SK-N-SH (cell line): ENCODE measurements around the gene FYB1. TPM values are rescaled to one million over a fixed set of nuclear protein-coding genes. Genes with fewer than 3 reads are reported as not detected.

ENCODE experiments used
- CTCF ChIA-PET: fragments of 300-600, 350-600 bp; formaldehyde crosslinking; extraction: SDS; loops from one replicate; lab custom pipeline; 2021; lab: Yijun Ruan, JAX
- POLR2A ChIA-PET: fragments of 350-600 bp; sonication (Branson Sonifier 250); formaldehyde crosslinking; extraction: SDS; loops from one replicate; lab custom pipeline; 2020; ENCODE audit warnings: antibody characterized with exemption, inconsistent platforms; lab: Yijun Ruan, JAX
- DNase-seq: peaks from one replicate; pipeline ENCODE4 v3.0.0; 2012
- H2AFZ ChIP-seq: fragments of 200-600 bp; sonication (generic); 2 replicates; pipeline ENCODE4 v1.8.1; 2016; ENCODE audit warnings: antibody characterized with exemption, mild to moderate bottlenecking, low read depth
- H3F3A ChIP-seq: fragments of 200-600 bp; sonication (generic); replicated peaks from 2 replicates; pipeline ENCODE3; 2016; ENCODE audit warnings: antibody characterized with exemption, mild to moderate bottlenecking; ENCODE audit not compliant: insufficient read depth
- H3K27ac ChIP-seq, 2 experiments: fragments of 200-500 bp in 1 of 2; fragments of 200-600 bp in 1 of 2; sonication (Bioruptor generic) in 1 of 2; sonication (generic), shearing (Covaris generic) in 1 of 2; 2 replicates each; pipeline versions ENCODE4 v1.5.1 to v1.6.1; 2014 to 2016; ENCODE audit warnings: low read depth in 2 of 2, inconsistent platforms in 1 of 2, low read length in 1 of 2, mild to moderate bottlenecking in 1 of 2, mixed read lengths in 1 of 2
- H3K27me3 ChIP-seq: fragments of 200-600 bp; sonication (generic), shearing (Covaris generic); 2 replicates; pipeline ENCODE4 v1.6.1; 2016; ENCODE audit warnings: mixed run types; ENCODE audit not compliant: insufficient read depth
- H3K36me3 ChIP-seq, 2 experiments: fragments of 200-500 bp in 1 of 2; fragments of 200-600 bp in 1 of 2; sonication (Bioruptor generic) in 1 of 2; sonication (generic) in 1 of 2; replicated peaks in 1 of 2; 2 replicates each; pipeline versions ENCODE3 to v1.5.1; 2014 to 2016; ENCODE audit warnings: low read length in 1 of 2, mild to moderate bottlenecking in 1 of 2; ENCODE audit not compliant: insufficient read depth in 2 of 2, control insufficient read depth in 1 of 2
- H3K4me1 ChIP-seq, 2 experiments: fragments of 200-500 bp in 1 of 2; fragments of 200-600 bp in 1 of 2; sonication (Bioruptor generic) in 1 of 2; sonication (generic), shearing (Covaris generic) in 1 of 2; 2 replicates each; pipeline versions ENCODE4 v1.5.1 to v1.6.1; 2014 to 2016; ENCODE audit warnings: low read depth in 1 of 2, low read length in 1 of 2, mixed run types in 1 of 2; ENCODE audit not compliant: insufficient read depth in 2 of 2, control insufficient read depth in 1 of 2
- H3K4me2 ChIP-seq: fragments of 200-600 bp; sonication (generic), shearing (Covaris generic); 2 replicates; pipeline ENCODE4 v1.6.1; 2017; ENCODE audit warnings: mixed run types
- H3K4me3 ChIP-seq, 2 experiments: fragments of 200-500 bp in 1 of 2; fragments of 200-600 bp in 1 of 2; sonication (Bioruptor generic) in 1 of 2; sonication (generic), shearing (Covaris generic) in 1 of 2; 2 replicates each; pipeline versions ENCODE4 v1.5.1 to v1.8.1; 2014 to 2016; ENCODE audit warnings: low read depth in 2 of 2, inconsistent platforms in 1 of 2, low read length in 1 of 2, mild to moderate bottlenecking in 1 of 2, mixed read lengths in 1 of 2, moderate library complexity in 1 of 2
- H3K79me2 ChIP-seq: fragments of 200-600 bp; sonication (generic); 2 replicates; pipeline ENCODE4 v1.8.1; 2017; ENCODE audit warnings: mild to moderate bottlenecking; ENCODE audit not compliant: insufficient read depth
- H3K9ac ChIP-seq: fragments of 200-600 bp; sonication (generic); 2 replicates; pipeline ENCODE4 v1.6.1; 2017; ENCODE audit warnings: mixed run types
- H3K9me2 ChIP-seq: fragments of 200-600 bp; sonication (generic); 2 replicates; pipeline ENCODE4 v1.6.1; 2017; ENCODE audit warnings: mixed run types
- H3K9me3 ChIP-seq: fragments of 200-600 bp; sonication (generic); 2 replicates; pipeline ENCODE4 v1.6.1; 2017; ENCODE audit warnings: mixed run types, mild to moderate bottlenecking, moderate library complexity
- H4K20me1 ChIP-seq: fragments of 200-600 bp; sonication (generic); 2 replicates; pipeline ENCODE4 v1.6.1; 2017; ENCODE audit warnings: mild to moderate bottlenecking, mixed run types; ENCODE audit not compliant: insufficient read depth
- CTCF ChIP-seq: fragments of 200-600 bp; sonication (generic); IDR thresholded peaks from 2 replicates; pipeline ENCODE4 v1.6.1; 2017; ENCODE audit warnings: antibody characterized with exemption, mild to moderate bottlenecking, moderate library complexity
- ELF1 ChIP-seq: IDR thresholded peaks from 2 replicates; pipeline ENCODE4 v1.4.0; 2012
- EP300 ChIP-seq, 2 experiments: IDR thresholded peaks; 2 replicates each; pipeline versions ENCODE4 v1.4.0 to v1.6.1; 2012; ENCODE audit warnings: borderline replicate concordance in 1 of 2, low read depth in 1 of 2, low read length in 1 of 2
- FOSL2 ChIP-seq: IDR thresholded peaks from 2 replicates; pipeline ENCODE4 v1.4.0; 2012; ENCODE audit warnings: low read depth, mild to moderate bottlenecking, moderate library complexity, borderline replicate concordance
- FOXM1 ChIP-seq: IDR thresholded peaks from 2 replicates; pipeline ENCODE4 v1.4.0; 2012; ENCODE audit warnings: low read depth, mild to moderate bottlenecking
- GATA2 ChIP-seq: sonication (generic); formaldehyde crosslinking; IDR thresholded peaks from 2 replicates; pipeline ENCODE4 v1.5.0; 2020; ENCODE audit warnings: mild to moderate bottlenecking, missing genetic modification reagents
- REST ChIP-seq: IDR thresholded peaks from 2 replicates; pipeline ENCODE4 v1.6.1; 2012; ENCODE audit warnings: mild to moderate bottlenecking, low read depth, low read length, moderate library complexity
- RFX5 ChIP-seq: IDR thresholded peaks from 2 replicates; pipeline ENCODE4 v1.6.1; 2012; ENCODE audit warnings: mild to moderate bottlenecking, improper control_type of control experiment, low read length
- SMC3 ChIP-seq: IDR thresholded peaks from 2 replicates; pipeline ENCODE4 v1.6.1; 2012; ENCODE audit warnings: low read depth, low read length, improper control_type of control experiment
- TAF1 ChIP-seq: IDR thresholded peaks from 2 replicates; pipeline ENCODE4 v1.6.1; 2012; ENCODE audit warnings: low read depth, mild to moderate bottlenecking, low read length, moderate library complexity, borderline replicate concordance
- USF1 ChIP-seq: IDR thresholded peaks from 2 replicates; pipeline ENCODE4 v1.4.0; 2012; ENCODE audit warnings: low read depth, borderline replicate concordance
- USF2 ChIP-seq: fragments of 150-350 bp; IDR thresholded peaks from 2 replicates; pipeline ENCODE4 v1.6.1; 2017; ENCODE audit warnings: antibody characterized with exemption, low read length, low read depth, borderline replicate concordance
- ZBTB33 ChIP-seq: IDR thresholded peaks from 2 replicates; pipeline ENCODE4 v1.4.0; 2012; ENCODE audit warnings: low read depth, borderline replicate concordance
- WGBS: methylation state at CpG from one replicate; pipeline ENCODE4 v1.1.6; 2017; ENCODE audit warnings: low lambda C conversion rate; 5-methylcytosine and 5-hydroxymethylcytosine counted together
- polyA plus RNA-seq, 3 experiments: library from polyadenylated mRNA; depleted of rRNA; stranded (reverse); fragments of >200 nt; gene quantifications; 2 replicates each; pipeline ENCODE4 v1.2.3, GENCODE V29; 2012

The FYB1 gene
- polyA plus RNA-seq, 1 of the 3 experiments (the other 2 are of a cell fraction), result not detected

GRCh38 chr5:39159811-39160490, 59.4 kb downstream of the FYB1 start (continued):
- TF ChIP-seq REST (no peak), ELF1 (no peak), GATA2 (no peak), USF1 (no peak), TAF1 (no peak), EP300 (IDR thresholded peaks at IDR 0.05; ENCODE audit: borderline replicate concordance in 1 of 2, low read depth in 1 of 2, low read length in 1 of 2) (no peak)

- DNase-seq, result no peak
- TF ChIP-seq USF2 (no peak), FOSL2 (no peak), REST (no peak), RFX5 (no peak), ELF1 (no peak), ZBTB33 (no peak), CTCF (no peak), SMC3 (no peak), FOXM1 (no peak)
- TF ChIP-seq, all 33 proteins: peak for 0
Observed at GRCh38 chr5:39158786-39159185, 60.6 kb downstream of the FYB1 start.

More at GRCh38 chr5:39158786-39159185, 60.6 kb downstream of the FYB1 start:
- Histone ChIP-seq H3K79me2 (no peaks in the 10 kb centered on the region), H3K4me2 (no peak overlapping the region), H3K9me3 (no peaks in the 10 kb centered on the region), H3F3A (no peaks in the 10 kb centered on the region), H4K20me1 (no peaks in the 10 kb centered on the region), H3K27ac (no peak overlapping the region), H3K4me3 (no peak overlapping the region), H3K4me1 (no peaks in the 10 kb centered on the region), H3K27me3 (peaks cover 55% of the 10 kb centered on the region; the same call in 1 of the 2 replicates), H2AFZ (no peak overlapping the region), H3K36me3 (no peaks in the 10 kb centered on the region), H3K9ac (no peak overlapping the region), H3K9me2 (no peaks in the 10 kb centered on the region)
- whole genome bisulfite sequencing, result 13% methylated on average over 2 of the region's 2 CpGs
- ChIA-PET POLR2A (no interaction called here), CTCF (no interaction called here)
